GM12872 (cell line): ENCODE measurements around the gene PDZD8.

Experiments used
- CTCF ChIP-seq: IDR thresholded peaks from 3 replicates; pipeline ENCODE4 v1.5.1; 2011; ENCODE audit warnings: low read depth, mild to moderate bottlenecking, low read length, moderate library complexity; ENCODE audit not compliant: insufficient read depth

Gene PDZD8, protein sequence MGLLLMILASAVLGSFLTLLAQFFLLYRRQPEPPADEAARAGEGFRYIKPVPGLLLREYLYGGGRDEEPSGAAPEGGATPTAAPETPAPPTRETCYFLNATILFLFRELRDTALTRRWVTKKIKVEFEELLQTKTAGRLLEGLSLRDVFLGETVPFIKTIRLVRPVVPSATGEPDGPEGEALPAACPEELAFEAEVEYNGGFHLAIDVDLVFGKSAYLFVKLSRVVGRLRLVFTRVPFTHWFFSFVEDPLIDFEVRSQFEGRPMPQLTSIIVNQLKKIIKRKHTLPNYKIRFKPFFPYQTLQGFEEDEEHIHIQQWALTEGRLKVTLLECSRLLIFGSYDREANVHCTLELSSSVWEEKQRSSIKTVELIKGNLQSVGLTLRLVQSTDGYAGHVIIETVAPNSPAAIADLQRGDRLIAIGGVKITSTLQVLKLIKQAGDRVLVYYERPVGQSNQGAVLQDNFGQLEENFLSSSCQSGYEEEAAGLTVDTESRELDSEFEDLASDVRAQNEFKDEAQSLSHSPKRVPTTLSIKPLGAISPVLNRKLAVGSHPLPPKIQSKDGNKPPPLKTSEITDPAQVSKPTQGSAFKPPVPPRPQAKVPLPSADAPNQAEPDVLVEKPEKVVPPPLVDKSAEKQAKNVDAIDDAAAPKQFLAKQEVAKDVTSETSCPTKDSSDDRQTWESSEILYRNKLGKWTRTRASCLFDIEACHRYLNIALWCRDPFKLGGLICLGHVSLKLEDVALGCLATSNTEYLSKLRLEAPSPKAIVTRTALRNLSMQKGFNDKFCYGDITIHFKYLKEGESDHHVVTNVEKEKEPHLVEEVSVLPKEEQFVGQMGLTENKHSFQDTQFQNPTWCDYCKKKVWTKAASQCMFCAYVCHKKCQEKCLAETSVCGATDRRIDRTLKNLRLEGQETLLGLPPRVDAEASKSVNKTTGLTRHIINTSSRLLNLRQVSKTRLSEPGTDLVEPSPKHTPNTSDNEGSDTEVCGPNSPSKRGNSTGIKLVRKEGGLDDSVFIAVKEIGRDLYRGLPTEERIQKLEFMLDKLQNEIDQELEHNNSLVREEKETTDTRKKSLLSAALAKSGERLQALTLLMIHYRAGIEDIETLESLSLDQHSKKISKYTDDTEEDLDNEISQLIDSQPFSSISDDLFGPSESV

DNA sequence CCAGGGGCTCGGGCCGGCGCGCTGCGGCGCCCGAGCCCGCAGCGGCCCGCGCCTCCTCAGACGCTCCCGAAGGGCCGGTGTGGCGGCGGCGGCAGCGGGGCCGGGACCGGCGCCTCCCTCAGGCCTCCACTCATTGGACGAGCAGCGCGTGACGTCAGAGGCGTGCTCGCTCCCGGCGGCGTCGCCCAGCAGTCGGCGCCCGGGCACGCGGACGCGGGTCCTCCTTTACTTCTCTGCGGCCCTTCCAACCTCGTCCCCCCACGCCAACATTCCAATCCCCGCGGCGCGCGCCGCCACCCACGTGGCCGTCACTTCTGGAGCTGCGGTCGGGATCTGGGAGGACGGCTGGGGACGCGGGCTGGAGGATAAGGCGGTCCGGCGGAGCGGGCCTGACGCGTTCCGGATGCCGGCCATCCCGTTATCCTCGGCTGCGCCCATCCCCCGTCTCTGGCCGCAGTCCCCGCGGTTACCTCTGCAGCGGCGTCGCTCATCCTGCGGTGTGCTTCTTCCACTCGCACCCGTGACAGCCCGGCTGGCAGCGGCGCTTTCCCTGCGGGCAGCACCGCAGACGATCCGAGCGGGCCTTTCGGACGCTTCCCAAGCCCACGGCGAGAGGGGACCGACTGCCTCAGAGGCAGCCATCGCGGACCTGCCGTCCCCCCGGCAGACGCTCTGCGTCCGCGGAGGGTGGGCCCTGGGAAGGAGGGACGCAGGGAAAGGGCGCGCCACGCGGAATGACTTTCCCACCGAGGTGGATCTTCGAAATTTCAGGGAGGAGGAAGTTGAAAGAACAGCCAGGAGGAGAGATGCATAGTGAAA is at the start of gene PDZD8:
Gene PDZD8, minus strand, starts transcription at position 81 of the 819 bp plus-strand sequence. CDS start 213 bp downstream, outside the sequence.
- TF ChIP-seq CTCF, result no peak

DNA sequence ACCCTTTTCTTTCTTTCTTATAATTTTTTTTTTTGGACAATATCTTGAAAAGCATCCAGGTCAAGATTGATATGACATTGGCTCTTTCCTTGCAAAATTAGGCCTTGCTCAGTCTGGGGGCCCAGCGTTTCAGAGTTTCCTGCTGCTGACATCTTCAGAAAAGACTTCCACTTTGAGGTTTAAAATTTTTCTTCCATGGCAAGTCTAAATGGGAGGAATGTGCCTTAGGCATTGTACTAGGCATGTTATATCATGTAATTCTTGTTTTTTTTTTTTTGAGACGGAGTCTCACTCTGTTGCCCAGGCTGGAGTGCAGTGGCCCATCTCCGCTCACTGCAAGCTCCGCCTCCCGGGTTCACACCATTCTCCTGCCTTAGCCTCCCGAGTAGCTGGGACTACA is 48.9 kb upstream of the PDZD8 start:
- TF ChIP-seq CTCF, result no peak

DNA sequence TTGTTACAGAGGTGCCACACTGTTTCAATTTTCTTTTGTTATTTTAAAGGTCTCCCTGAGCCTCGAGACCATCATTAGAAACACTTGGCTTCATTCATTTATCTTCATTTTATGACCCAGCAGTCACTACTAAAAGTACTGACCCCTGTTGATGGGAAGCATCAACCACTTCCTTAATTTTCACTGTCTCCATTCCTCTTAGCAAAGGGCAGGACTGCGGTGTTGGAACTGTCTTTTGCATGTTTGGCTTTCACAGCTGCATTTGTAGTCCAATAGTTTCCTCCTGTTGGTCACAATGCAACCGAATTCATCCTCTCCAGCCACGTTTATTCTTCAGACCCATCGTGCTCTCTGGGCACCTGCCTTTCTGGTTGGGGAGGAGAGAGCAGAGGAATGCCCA is 46.7 kb upstream of the PDZD8 start:
- TF ChIP-seq CTCF, result no peak

- TF ChIP-seq CTCF, result no peak
These were observed 45.5 kb upstream of the PDZD8 start for GRCh38 chr10:117420768-117421167.

- no peak for TF ChIP-seq CTCF
These were observed 44.7 kb upstream of the PDZD8 start for GRCh38 chr10:117419921-117420320.

DNA sequence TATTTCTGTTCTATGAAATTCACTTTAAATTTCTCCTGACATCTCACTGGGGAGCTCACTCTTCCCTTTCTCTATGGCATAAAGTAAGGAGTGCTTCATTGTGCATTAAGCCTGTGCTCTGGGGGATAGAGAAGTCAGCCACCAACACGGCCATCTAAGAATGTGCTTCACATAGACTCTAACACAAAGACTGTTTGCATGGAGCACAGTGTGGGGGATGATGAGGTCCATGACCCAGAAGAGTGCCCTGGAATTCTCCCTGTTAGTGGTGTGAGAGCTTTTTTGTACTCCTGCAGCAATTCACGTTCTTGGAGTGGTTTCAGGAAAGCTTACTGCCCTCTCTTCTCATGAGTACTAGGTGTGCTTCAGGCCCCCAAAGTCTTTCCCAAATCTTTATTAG is 43.9 kb upstream of the PDZD8 start:
- no peak for TF ChIP-seq CTCF
